Muscle layer of colon (tissue), 2 donors: ENCODE results near the gene LRRC3.

Experiments used
- H3K27ac ChIP-seq: one replicate; pipeline ENCODE4 v1.7.0; 2013; ENCODE audit warnings: low read depth, mild to moderate bottlenecking, low read length, moderate library complexity
- H3K27me3 ChIP-seq, 2 donors: one replicate each; pipeline ENCODE4 v1.7.0; 2013; ENCODE audit warnings: low read length in 2 of 2, mild to moderate bottlenecking in 2 of 2; ENCODE audit not compliant: insufficient read depth in 2 of 2, control insufficient read depth in 1 of 2
- H3K36me3 ChIP-seq: one replicate; pipeline ENCODE4 v1.7.0; 2013; ENCODE audit warnings: mild to moderate bottlenecking, low read length; ENCODE audit not compliant: insufficient read depth
- H3K4me1 ChIP-seq: one replicate; pipeline ENCODE4 v1.7.0; 2013; ENCODE audit warnings: mild to moderate bottlenecking, low read length; ENCODE audit not compliant: insufficient read depth
- H3K4me3 ChIP-seq, 2 donors: one replicate each; pipeline ENCODE4 v1.7.0; 2013; ENCODE audit warnings: low read length in 2 of 2, low read depth in 1 of 2, mild to moderate bottlenecking in 1 of 2, moderate library complexity in 1 of 2
- H3K9ac ChIP-seq: one replicate; pipeline ENCODE4 v1.7.0; 2013; ENCODE audit warnings: low read length
- H3K9me3 ChIP-seq: one replicate; pipeline ENCODE4 v1.7.0; 2013; ENCODE audit warnings: mild to moderate bottlenecking, low read length
- donor health status: abdominal sarcoma.
- donor health status: Adenocarcinoma of cecum.

Gene LRRC3

DNA sequence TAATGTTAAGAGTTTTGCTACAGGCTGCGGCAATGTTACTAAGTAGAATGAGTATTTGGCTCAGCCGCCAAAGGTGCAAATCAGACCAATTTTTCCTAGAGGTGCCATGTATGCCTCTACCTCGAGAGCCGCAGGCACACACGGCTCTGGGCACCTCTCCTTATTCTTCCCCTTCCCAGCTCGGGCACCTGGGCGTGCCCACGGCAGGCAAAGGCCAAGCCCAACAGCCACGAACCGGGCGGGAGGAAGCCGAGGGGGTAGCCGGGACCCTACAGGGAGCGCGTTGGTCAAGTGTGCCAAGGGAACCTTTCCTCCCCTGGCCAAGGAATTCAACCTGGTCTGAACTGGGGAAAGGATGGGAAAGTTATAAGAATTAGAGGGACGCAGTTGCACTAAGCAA lies 31.0 kb downstream of the LRRC3 start:
- no peak overlapping the region for H3K27ac ChIP-seq
- H3K27me3 ChIP-seq = no peaks in the 10 kb centered on the region
- H3K4me3 ChIP-seq = peak overlapping the region in 1 of 2 donors; percentile 35
- no peaks in the 10 kb centered on the region for H3K9me3 ChIP-seq
- H3K4me1 ChIP-seq = no peaks in the 10 kb centered on the region
- H3K9ac ChIP-seq = no peak overlapping the region
- H3K36me3 ChIP-seq = no peaks in the 10 kb centered on the region

DNA sequence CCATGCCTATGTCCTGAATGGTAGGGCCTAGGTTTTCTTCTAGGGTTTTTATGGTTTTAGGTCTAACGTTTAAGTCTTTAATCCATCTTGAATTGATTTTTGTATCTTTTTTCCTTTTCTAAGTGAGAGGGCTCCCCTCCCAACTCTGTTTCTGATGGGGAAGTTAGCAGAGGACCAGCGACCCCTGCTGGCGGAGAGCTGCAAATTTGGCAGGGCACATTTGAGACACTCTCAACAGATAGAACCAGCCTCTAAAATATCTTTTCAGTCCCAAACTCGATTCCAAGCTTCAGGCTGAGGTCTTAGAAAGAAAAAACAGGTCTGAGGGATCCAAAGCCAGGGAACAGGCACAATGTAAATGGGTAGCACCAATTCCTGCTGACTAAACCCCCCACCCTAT lies 32.5 kb downstream of the LRRC3 start:
- no peak overlapping the region for H3K9ac ChIP-seq
- H3K27ac ChIP-seq = no peak overlapping the region
- no peaks in the 10 kb centered on the region for H3K36me3 ChIP-seq
- H3K4me3 ChIP-seq = no peak overlapping the region
- no peaks in the 10 kb centered on the region for H3K27me3 ChIP-seq
- H3K9me3 ChIP-seq = no peaks in the 10 kb centered on the region
- no peaks in the 10 kb centered on the region for H3K4me1 ChIP-seq

GRCh38 chr21:44489962-44490361 lies 34.7 kb downstream of the LRRC3 start:
- Histone ChIP-seq H3K36me3 (no peaks in the 10 kb centered on the region), H3K9me3 (no peaks in the 10 kb centered on the region), H3K9ac (no peak overlapping the region), H3K27ac (no peak overlapping the region), H3K27me3 (no peaks in the 10 kb centered on the region), H3K4me3 (no peak overlapping the region), H3K4me1 (no peaks in the 10 kb centered on the region)

- Histone ChIP-seq H3K4me3 (no peak overlapping the region), H3K4me1 (no peaks in the 10 kb centered on the region), H3K27me3 (no peaks in the 10 kb centered on the region), H3K36me3 (no peaks in the 10 kb centered on the region), H3K9ac (no peak overlapping the region), H3K27ac (no peak overlapping the region), H3K9me3 (no peaks in the 10 kb centered on the region)
Observed at GRCh38 chr21:44490405-44490804, 35.1 kb downstream of the LRRC3 start.

GRCh38 chr21:44490816-44491215 lies 35.5 kb downstream of the LRRC3 start:
- H3K4me1 ChIP-seq = no peaks in the 10 kb centered on the region
- no peaks in the 10 kb centered on the region for H3K36me3 ChIP-seq
- H3K9ac ChIP-seq = no peak overlapping the region
- H3K9me3 ChIP-seq = no peaks in the 10 kb centered on the region
- no peaks in the 10 kb centered on the region for H3K27me3 ChIP-seq
- no peak overlapping the region for H3K27ac ChIP-seq
- H3K4me3 ChIP-seq = no peak overlapping the region

GRCh38 chr21:44492567-44493385 lies 37.5 kb downstream of the LRRC3 start:
- H3K4me1 ChIP-seq = peaks cover 4% of the 10 kb centered on the region
- H3K36me3 ChIP-seq = no peaks in the 10 kb centered on the region
- no peaks in the 10 kb centered on the region for H3K9me3 ChIP-seq
- no peak overlapping the region for H3K9ac ChIP-seq
- H3K27ac ChIP-seq = no peak overlapping the region
- no peaks in the 10 kb centered on the region for H3K27me3 ChIP-seq
- no peak overlapping the region for H3K4me3 ChIP-seq

DNA sequence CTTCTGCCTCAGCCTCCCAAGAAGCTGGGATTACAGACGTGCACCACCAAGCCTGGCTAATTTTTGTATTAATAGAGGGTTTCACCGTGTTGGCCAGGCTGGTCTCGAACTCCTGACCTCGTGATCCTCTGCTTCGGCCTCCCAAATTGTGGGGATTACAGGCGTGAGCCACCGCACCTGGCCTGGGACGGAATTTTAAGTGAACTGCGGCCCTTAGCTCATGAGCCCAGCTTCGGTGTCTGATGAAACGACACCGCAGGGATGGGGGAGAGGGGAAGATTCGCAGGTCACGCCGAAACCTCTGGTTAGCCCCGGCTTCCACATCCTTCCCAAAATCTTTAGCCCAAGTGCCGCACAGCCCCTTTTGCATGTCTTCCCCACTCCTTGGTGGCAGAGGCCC lies 39.1 kb downstream of the LRRC3 start:
- Histone ChIP-seq H3K36me3 (no peaks in the 10 kb centered on the region), H3K27ac (no peak overlapping the region), H3K9ac (no peak overlapping the region), H3K4me3 (no peak overlapping the region), H3K9me3 (no peaks in the 10 kb centered on the region), H3K4me1 (peaks cover 4% of the 10 kb centered on the region), H3K27me3 (peaks cover 0 to 10% of the 10 kb centered on the region in 2 donors)

GRCh38 chr21:44494956-44495355 lies 39.6 kb downstream of the LRRC3 start:
- Histone ChIP-seq H3K9ac (no peak overlapping the region), H3K4me3 (no peak overlapping the region), H3K36me3 (no peaks in the 10 kb centered on the region), H3K27ac (no peak overlapping the region), H3K9me3 (no peaks in the 10 kb centered on the region), H3K27me3 (peaks cover 0 to 10% of the 10 kb centered on the region in 2 donors), H3K4me1 (peaks cover 4% of the 10 kb centered on the region)

DNA sequence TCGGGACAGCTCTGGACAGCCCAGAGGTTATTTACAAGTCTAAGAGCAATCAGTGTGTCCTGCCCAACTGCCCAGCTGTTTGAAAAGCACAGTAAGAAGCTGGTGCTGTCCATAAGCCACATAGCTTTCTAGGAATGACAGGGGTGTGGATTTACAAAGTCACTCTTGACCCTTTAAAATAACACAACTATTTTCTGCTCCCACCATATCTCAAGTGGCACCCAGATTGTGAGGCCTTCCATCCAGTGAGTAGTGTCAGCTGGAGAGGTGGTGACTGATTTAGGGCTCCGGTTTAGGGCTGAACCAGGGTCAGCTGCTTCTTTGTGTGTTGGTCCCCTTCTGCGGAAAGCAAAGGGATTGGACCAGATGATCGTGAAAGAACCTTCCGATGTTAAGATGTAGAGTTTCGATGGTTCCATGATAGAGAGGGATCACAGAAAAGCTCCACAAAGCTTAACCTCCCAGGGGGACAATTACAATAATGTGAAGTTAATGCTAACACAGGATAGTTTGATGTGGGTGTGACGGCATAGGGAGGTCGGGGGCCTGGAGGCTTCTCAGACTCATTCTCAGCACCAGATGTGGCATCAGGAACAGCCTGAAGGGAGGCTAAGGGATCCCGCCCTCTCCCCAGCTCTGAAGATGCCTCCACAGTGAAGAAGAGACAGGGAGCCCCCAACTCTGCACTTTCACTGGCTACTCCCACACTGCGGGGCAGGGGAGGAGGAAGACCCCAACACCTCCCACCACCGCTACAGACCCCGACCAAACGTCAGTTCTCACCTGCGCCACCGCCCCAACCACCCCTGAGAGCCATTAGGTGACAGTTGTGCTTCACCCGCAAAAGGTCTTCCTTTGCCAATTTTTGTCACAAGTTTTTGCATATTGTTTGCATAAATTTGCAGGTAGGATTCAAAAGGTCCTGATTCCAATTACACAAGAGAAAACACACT lies 40.6 kb downstream of the LRRC3 start:
- no peak overlapping the region for H3K4me3 ChIP-seq
- no peaks in the 10 kb centered on the region for H3K36me3 ChIP-seq
- H3K4me1 ChIP-seq = peaks cover 4% of the 10 kb centered on the region
- peaks cover 0 to 10% of the 10 kb centered on the region in 2 donors for H3K27me3 ChIP-seq
- H3K9me3 ChIP-seq = no peaks in the 10 kb centered on the region
- H3K9ac ChIP-seq = no peak overlapping the region
- H3K27ac ChIP-seq = no peak overlapping the region

GRCh38 chr21:44496564-44497550 lies 41.5 kb downstream of the LRRC3 start:
- Histone ChIP-seq H3K4me1 (peaks cover 4% of the 10 kb centered on the region), H3K9ac (no peak overlapping the region), H3K9me3 (no peaks in the 10 kb centered on the region), H3K4me3 (no peak overlapping the region), H3K27me3 (peaks cover 0 to 10% of the 10 kb centered on the region in 2 donors), H3K27ac (no peak overlapping the region), H3K36me3 (no peaks in the 10 kb centered on the region)
